NCI-H69 (cell line): ENCODE data around the gene ZNF200.
"Not testable (repeated sequence)": the region's sequence is repeated elsewhere in the genome, so short reads cannot be mapped to it uniquely, and the experiment has no call there.

Experiments
- DNase-seq: peaks from one replicate; lab custom pipeline; 2025; lab: John Stamatoyannopoulos, UW

The ZNF200 gene

GRCh38 chr16:3252967-3253366, 18.0 kb upstream of the ZNF200 start:
- DNase-seq, result no peak

- no peak for DNase-seq
Observed at GRCh38 chr16:3249451-3249850, 14.5 kb upstream of the ZNF200 start.

GRCh38 chr16:3249020-3249419, 14.1 kb upstream of the ZNF200 start:
- no peak for DNase-seq

- DNase-seq, result no peak
Observed at GRCh38 chr16:3248596-3248995, 13.6 kb upstream of the ZNF200 start.

- no peak for DNase-seq
Observed at GRCh38 chr16:3246876-3247275, 11.9 kb upstream of the ZNF200 start.

GRCh38 chr16:3246002-3246401, 11.0 kb upstream of the ZNF200 start:
- DNase-seq, result no peak

- no peak for DNase-seq
Observed at GRCh38 chr16:3243882-3244281, 8.9 kb upstream of the ZNF200 start.

- no peak for DNase-seq
Observed at GRCh38 chr16:3242709-3243108, 7.8 kb upstream of the ZNF200 start.

- no peak for DNase-seq
Observed at GRCh38 chr16:3241761-3242160, 6.8 kb upstream of the ZNF200 start.

- DNase-seq, result no peak
Observed at GRCh38 chr16:3235856-3236669, 1.1 kb upstream of the ZNF200 start.

- DNase-seq, result no peak
Observed at GRCh38 chr16:3234543-3234856, 458 bp downstream of the ZNF200 start.

GRCh38 chr16:3223913-3224515, 10.9 kb downstream of the ZNF200 start:
- DNase-seq, result no peak

- no peak for DNase-seq
Observed at GRCh38 chr16:3220839-3221238, 14.1 kb downstream of the ZNF200 start.

GRCh38 chr16:3216263-3216640, 18.7 kb downstream of the ZNF200 start:
- no peak for DNase-seq

- DNase-seq, result no peak
Observed at GRCh38 chr16:3215601-3216262, 19.2 kb downstream of the ZNF200 start.

- DNase-seq, result no peak
Observed at GRCh38 chr16:3214904-3215600, 19.9 kb downstream of the ZNF200 start.

GRCh38 chr16:3212567-3212966, 22.4 kb downstream of the ZNF200 start:
- no peak for DNase-seq

- DNase-seq, result no peak
Observed at GRCh38 chr16:3212006-3212405, 23.0 kb downstream of the ZNF200 start.

GRCh38 chr16:3207086-3207953, 27.6 kb downstream of the ZNF200 start:
- DNase-seq, result no peak

- DNase-seq, result not testable (repeated sequence)
Observed at GRCh38 chr16:3205939-3206338, 29.0 kb downstream of the ZNF200 start.

- no peak for DNase-seq
Observed at GRCh38 chr16:3202903-3203539, 31.9 kb downstream of the ZNF200 start.
